Measurements from ENCODE around the gene ADGRE2.

DNA sequence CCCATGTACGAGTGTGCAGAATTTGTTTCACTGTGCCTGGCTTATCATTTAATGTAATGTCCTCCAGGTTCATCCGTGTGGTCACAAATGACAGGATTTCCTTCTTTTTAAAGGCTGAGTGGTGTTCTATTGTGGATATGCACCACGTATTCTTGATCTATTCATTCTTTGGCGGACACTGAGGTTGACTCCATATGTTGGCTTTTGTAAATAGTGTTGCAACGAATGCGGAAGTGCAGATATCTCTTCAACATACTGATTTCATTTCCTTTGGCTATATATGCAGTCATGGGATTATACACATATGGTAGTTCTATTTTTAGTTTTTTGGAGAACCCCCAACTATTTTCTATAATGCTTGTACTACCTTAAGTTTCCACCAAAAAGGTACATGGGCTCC lies 43.6 kb upstream of the ADGRE2 start:
- TF ChIP-seq, protein P1, sequence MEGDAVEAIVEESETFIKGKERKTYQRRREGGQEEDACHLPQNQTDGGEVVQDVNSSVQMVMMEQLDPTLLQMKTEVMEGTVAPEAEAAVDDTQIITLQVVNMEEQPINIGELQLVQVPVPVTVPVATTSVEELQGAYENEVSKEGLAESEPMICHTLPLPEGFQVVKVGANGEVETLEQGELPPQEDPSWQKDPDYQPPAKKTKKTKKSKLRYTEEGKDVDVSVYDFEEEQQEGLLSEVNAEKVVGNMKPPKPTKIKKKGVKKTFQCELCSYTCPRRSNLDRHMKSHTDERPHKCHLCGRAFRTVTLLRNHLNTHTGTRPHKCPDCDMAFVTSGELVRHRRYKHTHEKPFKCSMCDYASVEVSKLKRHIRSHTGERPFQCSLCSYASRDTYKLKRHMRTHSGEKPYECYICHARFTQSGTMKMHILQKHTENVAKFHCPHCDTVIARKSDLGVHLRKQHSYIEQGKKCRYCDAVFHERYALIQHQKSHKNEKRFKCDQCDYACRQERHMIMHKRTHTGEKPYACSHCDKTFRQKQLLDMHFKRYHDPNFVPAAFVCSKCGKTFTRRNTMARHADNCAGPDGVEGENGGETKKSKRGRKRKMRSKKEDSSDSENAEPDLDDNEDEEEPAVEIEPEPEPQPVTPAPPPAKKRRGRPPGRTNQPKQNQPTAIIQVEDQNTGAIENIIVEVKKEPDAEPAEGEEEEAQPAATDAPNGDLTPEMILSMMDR (IDR thresholded peaks at IDR 0.05; ENCODE audit: low read length) = no peak
- TF ChIP-seq EZH2 (IDR thresholded peaks at IDR 0.05; ENCODE audit: borderline replicate concordance, low read length) = no peak

All from OCI-LY1 (cell line).